HL-60/S4 (cell line): ENCODE measurements around the gene MAMSTR.
"Not testable (repeated sequence)": the region's sequence is repeated elsewhere in the genome, so short reads cannot be mapped to it uniquely, and the experiment has no call there.

Source experiments
- in situ Hi-C: fragments of 300-500 bp; cut with MboI; formaldehyde crosslinking; loops from 2 replicates; pipeline ENCODE4 v1.14.3; 2022; ENCODE audit warnings: low sequenced_read_pairs

Gene MAMSTR

DNA sequence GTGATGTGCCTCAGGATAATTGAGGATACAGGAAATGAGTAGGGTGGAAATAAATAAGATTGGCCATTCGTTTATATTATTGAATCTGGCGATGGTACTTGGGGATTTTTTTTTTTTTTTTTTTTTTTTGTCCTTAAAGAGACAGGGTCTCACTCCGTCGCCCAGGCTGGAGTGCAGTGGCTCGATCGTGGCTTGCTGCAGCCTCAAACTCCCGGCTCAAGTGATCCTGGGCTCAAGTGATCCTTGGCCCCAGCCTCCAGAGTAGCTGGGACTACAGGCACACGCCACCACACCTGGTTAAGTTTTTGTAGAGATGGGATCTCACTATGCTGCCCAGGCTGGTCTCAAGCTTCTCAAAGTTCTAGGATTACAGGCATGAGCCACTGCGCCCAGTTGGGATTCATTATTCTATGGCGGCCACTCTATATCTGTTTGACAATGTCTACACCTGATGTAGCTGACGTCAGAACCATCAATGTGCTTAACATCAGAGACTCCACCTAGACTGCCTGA, 2.7 kb upstream of the MAMSTR start:
- in situ Hi-C loops = no loop called here

DNA sequence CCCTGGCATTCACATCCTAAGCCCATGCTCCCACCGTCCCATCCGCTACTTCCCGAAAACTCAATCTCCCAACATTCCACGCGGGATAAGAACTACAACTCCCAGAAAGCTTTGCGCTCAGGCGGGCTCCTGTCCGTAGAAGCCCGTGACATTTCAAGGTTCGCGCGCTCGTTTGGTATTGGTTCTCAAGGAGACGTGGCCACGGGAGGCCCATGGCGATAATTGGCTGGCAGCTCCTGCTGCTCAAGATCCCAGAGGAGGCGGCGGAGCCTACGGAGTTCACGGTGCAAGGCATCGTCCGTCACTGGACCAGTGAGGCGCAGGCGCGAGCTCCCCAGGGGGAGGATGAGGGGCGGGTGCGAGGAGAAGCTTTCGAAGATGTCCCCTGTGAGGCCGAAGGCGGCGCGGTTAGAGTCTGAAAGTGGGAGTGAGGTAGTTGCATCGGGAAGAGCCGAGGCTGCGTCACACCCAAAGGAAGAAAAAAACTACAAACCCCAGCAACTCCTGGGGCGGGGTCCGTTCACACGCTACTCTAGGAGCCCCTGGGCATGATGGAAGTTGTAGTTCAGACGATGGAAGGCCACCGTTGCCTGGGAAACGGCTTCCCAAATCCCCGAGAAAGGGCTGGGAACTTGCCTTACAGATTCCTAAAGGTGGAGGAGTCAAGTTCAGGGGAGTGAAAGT, 1.2 kb upstream of the MAMSTR start:
- in situ Hi-C loops = no loop called here

DNA sequence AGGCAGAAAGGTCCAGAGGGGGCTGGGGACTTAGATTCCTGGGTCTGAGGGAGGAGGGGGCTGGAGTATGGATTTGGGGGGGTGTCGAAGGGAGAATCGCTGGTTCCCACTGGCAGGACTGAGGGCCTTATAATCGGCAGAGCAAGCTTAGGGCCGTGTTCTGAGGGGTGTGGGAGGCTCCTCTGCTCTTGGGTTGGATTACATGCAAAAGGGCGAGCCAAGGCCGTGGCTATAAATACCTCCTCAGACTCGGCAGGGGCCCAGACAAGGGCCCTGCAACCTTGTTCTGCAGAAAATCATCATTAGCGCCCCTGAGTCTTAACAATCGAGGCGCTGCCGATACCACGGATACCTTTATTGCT, 707 bp upstream of the MAMSTR start:
- in situ Hi-C loops = no loop called here

DNA sequence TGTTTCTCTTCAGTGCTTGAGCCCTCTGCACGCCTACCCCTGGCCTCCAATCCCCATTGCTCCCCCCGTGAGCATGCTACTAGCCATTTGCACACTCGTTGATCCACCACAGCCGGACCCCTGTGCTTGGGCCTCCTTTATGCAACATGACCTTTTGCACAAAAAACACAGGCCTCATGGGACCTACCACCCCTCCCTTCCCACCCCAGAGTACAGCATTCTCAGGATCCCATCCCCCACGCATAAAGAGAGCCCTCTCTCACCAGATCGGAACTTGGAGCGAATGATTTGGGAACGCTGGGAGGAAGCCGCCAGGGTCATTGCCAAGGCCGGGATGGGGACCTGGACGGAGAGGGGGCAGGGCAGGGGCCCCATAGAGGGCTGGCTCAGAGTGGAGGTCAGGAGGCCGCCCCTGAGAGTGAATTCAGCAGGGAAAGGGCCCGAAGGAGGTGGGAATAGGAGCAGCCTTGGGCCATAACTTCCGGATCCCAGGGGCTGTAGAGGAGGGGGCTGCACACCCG, 754 bp downstream of the MAMSTR start:
- in situ Hi-C loops = no loop called here

DNA sequence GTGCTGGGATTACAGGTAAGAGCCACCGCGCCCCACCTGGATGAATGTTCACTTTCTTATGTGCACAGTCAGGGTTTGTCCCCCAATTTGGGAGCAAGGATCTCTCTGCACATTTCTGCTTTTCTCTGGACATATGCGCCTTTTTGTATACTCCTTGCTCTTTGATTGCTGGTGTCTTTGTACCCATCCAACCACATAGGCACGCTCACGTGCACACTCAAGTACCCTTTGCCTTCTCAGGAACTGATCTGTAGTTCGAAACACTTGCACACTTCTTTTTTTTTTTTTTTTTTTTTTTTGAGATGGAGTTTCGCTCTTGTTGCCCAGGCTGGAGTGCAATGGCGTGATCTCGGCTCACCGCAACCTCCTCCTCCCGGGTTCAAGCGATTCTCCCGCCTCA, 1.4 kb downstream of the MAMSTR start:
- in situ Hi-C loops = not testable (repeated sequence)

DNA sequence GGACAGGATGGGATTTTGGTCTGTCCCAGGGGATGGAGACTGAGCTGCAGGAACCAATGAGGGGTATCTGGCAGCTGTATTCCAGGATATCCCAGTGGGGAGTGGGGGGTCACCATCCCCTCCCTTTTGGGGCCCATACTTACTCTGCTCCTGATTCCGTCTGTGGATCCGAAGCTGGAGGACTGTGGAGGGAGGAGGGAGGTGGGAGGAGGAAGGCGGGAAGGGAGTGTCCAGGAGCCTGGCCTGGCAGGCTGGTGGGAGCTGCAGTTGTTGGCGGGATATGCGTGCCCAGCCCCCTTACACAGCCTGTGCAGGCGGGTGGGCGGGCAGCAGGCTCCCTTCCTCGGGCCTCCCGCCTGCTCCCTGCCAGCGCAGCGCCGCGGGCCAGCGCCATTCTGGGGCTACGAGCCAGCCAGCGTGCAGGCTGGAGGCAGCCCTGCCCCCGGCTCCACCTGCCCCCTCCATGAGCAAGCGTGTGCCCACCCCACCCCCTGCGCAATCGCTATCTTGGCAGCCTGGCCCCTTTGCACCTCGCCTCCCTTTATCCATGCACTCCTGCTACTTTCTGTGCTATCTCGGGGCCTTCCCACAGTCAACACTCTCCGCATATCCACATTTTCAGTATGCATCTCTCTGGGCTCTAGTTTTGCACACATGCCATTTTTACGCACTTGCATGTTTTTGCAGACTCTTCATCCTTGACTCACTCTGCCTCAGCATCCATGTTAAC, 2.8 kb downstream of the MAMSTR start:
- in situ Hi-C loops = no loop called here

DNA sequence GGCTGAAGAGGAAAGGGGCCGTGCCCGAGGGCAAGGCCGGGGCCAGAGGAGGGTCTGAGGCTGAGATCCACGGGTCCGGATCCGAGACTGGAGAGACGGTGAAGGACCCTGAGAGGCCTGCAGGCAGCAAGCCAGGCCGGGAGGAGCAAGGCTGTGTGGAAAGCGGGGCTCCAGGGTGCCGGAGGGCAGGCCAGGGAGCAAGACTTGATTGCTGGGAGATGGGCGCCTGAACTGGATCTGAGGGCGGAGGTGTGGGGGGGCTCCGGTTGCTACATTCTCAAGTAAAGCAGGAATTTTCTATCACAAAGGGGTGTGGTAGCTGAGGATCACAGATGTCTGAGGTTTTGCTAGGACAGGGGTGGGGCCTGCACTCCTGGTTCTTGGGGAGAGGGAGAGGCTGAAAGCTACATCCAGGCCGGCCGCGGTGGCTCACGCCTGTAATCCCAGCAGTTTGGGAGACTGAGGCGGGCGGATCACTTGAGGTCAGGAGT, 3.8 kb downstream of the MAMSTR start:
- in situ Hi-C loops = no loop called here

DNA sequence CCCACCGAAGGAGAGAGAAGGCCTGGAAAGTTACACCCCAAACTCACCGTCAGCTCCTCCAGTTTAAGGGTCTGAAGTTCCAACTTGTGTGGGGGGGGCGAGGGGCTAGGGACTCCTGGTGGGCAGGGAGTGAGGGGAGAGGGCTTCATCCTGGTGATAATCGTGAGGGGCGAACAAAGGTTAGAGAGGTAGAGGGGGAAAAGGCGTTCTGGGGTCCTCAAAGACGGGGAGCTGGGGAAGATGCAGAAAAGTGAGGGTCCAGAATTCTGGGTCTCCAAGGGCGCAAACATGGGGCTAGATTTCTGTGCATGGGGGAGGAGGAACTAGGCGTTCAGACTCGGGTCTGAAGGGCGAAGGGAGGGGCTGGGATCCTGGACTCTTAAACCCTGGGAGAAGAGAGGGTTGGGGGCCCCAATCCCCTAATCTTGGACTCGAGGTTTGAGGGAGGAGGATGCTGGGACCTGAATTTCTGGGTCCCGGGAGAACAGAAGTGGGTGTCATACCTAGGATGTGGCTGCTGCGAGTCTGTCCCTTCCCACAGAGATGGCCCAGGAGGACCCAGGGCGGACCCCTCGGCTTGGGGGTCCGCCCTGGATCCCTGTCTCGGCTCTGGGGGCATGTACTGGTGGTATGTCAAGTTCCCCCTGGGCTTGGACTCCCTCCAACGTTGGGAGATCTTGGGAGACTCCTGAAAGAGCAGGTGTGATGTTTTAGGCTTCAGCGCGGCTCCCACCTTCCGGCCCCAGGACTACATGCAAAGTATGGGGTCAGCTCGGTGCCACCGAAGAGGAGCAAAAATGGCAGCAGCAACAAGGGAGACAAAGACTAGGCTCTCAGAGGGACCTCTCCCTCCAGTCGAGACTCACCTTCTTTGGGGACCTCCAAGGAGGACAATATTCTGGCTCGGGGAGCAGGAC, 4.5 kb downstream of the MAMSTR start:
- in situ Hi-C loops = no loop called here

DNA sequence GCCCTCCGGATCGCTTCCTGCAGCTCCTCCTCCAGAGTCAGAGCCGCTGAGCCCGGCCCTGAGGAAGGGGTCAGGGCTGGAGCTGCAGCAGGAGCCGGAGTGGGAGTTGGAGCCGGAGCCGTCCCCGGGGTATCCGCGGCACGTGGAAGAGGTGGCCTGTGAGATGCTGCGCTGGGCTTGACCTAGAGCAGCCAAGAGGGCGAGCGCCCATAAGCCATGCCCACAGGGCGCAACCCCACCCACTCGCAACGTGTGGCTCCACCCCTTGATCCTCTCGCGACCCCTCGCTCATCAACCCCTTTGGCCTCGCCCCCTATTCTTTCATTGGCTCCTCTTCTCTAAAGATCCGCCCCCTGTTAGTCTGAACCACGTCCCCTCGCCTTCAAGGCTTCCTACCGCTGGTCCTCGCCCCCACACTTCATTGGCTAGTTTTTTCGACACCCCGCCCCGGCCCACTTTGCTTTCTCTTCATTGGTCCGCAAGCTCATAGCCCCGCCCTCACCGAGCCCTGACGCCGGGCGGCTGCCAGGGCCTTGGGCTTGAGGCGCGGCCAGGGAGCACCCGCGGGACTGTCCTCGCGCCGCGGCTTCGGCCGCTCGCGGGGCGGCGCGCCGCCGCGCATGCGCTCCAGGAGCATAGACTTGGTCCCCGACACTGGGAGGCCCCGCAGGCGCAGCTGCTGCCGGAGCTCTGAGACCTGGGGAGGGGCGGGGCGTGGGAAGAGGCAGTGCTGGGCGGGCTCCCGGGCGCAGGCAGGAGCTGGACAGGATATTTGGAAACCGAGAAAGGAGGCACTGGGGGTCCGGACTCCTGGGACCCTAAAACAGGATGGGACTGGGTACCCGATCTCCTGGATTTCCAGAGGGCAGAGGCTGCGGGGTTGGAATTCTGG, 5.4 kb downstream of the MAMSTR start:
- in situ Hi-C loops = no loop called here

DNA sequence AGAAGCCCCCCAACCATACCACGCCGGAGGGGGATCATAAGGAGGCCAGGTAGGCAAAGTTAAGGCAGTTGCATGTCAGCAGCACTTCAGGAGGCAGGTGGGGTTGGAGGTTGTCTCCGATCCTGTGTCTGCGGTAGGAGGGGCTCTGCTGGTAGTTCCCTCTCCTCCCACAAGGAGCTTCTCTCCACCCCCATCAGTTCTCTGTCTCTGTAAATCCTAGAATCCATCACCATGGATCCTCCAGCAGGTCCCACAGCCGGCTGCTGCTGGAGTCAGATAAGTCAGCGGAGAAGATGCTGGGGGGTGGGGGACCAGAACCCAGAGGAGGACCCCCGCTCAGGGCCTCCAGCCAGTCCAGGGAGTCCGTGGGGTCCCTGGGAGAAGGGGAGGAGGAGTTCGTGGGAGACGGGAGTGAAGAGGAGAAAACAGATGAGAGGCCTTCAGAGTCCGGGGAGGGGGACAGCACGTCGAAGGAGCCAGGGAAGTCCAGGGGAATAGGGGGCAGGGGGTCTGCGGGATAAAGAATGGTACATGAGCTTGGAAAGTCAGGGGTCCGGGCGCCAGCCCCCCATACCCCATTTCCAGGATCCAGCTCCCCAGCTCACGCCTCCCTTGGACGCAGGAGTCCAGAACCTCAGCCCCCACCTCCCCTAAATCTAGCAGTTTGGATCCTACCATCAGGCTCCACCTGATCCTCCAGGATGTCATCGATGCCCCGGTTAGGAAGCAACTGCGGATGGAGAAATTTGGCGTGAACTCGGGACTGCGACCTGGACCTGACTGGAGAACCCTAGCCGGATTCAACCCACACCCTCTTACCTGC, 6.3 kb downstream of the MAMSTR start:
- in situ Hi-C loops = no loop called here

DNA sequence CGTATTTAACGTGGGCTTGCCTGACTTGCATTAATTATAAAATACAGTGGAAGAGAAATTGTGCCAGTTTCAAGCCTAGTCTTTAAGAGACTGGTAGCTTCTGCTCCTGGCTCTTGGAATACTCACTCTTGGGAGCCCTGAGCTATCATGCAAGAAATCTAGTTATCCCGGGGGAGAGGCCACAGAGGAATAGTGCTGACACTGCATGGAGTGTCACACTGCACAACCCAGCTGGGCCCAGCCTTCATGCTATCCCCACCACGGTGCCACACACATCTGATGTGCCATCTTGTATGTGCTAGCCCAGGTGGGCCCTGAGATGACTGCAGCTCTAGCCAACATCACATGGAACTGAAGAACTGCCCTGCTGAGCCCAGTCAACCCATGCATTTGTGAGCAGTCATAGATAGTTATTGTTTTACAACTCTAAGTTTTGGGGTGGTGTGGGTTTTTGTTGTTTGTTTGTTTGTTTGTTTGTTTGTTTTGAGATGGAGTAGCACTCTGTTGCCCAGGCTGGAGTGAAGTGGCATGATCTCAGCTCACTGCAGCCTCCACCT, 8.3 kb downstream of the MAMSTR start:
- in situ Hi-C loops = no loop called here

DNA sequence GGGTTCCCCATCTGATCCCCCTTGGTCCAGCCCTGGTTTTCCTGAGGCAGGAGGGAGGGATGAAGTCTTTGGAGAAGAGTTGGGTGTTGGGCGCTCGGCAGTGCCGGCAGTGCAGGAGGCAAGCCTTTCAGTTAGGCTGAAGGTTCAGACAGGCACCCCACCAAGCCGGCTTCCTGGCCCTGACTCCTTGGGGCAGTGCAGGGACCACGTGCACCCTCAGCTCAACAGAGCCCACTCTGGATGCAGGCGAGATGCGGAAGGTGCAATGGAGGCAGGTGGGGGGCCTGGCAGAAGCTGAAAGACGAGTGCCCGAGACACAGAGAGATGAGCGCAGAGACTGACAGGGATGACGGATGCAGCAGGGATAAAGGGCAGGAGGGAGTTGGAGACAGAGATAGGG, 11.1 kb downstream of the MAMSTR start:
- in situ Hi-C loops = no loop called here

DNA sequence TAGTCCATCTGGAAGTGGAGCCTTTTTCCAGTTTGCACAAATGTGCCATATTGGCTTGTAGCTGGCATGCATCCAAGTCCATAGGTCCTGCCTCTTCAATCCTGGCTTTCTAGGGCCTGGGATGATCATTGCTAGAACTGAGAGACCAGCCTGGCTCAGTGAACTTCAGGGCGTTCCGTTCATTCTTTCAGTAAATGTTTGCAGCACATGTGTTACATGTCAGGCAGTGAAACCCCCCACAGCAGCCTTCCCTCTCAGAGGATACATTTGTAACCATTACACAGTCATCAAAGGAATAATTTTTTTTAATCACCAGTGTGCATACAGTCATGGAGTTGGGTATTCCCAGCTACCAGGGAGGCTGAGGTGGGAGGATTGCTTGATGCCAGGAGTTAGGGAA, 14.1 kb downstream of the MAMSTR start:
- in situ Hi-C loops = no loop called here

DNA sequence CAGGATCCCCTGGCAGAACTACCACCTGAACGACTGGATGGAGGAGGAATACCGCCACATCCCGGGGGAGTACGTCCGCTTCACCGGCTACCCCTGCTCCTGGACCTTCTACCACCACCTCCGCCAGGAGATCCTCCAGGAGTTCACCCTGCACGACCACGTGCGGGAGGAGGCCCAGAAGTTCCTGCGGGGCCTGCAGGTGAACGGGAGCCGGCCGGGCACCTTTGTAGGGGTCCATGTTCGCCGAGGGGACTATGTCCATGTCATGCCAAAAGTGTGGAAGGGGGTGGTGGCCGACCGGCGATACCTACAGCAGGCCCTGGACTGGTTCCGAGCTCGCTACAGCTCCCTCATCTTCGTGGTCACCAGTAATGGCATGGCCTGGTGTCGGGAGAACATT, 16.2 kb downstream of the MAMSTR start:
- in situ Hi-C loops = no loop called here

DNA sequence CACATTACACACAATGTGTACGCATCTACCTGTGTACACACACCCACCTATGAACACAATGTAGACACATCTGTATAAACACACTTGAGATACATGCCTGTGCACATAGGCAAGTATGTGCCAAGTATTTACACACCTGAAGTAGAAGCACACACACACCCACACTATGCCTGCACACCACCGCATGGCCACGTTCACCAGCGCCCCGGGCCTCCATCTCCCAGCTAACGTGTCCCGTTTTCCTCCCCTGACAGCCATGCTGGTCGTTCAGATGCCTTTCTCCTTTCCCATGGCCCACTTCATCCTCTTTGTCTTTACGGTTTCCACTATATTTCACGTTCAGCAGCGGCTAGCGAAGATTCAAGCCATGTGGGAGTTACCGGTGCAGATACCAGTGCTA, 16.8 kb downstream of the MAMSTR start:
- in situ Hi-C loops = no loop called here

DNA sequence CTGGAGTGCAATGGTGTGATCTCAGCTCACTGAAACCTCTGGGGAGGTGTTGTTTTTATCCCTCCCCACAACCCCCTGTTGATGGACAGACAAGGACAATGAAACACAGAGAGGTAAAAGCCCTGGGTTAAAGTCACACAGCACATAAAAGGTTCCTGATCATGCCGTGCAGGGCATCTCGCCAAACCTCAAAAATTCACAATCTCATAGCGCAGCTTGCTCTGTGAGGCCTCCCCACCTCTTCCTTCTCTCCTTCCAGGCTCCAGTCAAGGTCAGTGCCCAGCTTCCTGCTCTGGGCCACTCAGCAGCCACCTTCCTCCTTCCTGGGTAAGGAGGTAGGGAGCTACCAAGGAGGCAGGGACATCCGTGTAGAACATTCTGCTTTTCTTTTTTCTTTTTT, 21.5 kb downstream of the MAMSTR start:
- in situ Hi-C loops = no loop called here

DNA sequence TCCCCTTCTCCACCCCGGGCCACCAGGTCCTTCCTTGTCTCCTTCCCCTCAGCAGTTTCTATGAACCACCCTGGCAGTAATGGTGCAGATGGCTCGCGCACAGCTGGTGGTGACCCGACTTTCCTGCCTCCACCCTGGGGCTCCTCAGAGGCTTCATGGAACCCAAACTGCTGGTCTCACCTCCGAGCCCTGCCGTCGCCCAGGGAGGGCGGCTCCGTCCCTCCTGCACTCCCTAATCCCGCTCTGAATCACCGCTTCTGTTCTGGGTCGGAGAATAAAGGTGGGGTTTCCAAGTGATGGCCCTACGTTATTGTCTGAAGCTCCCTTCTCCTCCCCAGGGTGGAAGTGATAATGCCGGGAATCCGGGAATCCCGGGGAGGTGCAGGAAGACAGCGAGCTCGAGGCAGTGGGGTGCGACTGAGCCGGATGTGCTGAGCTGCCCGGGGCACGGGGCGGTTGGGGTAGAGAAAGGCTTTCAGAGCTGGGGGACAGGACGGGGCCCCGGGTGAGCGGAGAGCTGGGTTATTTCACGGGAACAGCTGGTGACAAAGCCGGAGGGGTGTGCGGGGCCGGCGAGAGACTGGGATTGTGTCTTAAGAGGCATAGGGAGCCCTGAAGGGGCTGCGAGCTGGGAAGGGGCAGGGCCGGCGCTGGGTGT, 23.0 kb downstream of the MAMSTR start:
- in situ Hi-C loops = no loop called here

DNA sequence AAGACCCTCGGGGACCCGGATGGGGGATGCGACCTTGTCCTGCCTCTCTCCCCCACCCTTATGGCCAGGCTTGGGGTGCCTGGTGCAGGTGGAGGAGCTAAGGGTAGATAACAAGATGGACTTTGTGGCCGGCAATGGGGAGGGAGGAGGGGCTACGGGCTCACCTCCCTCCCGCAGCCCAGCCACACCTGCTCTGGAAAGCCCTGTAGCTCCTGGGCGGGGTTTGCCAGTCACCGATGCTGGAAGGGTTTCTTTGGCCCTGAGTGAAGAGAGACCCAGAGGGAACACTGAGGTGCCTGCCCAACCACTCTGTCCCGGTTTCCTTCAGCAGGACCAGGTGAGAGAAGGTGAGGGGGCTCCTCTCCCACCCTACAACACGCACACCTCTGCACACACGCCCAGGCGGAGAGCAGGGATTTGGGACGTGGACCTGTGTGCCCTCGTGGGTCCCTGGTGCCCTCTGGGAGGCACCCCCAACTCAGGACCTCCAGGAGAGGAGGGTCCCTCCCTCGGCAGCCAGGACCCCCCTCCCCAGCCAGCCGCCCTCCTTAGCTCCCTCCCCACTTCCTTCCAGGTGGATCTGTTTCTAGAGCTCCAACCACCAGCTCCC, 23.7 kb downstream of the MAMSTR start, which contains the start of gene FUT2:
Gene FUT2 (plus strand): TSS at position 229 of the 610 bp plus-strand sequence. CDS start 6,986 bp downstream, outside the sequence.
- in situ Hi-C loops = no loop called here
